A549 (cell line): ENCODE data around the gene NPR3.

Experiments
- CTCF ChIP-seq: fragments of >200 bp; sonication (Bioruptor Twin); formaldehyde crosslinking; IDR thresholded peaks from 3 replicates; pipeline ENCODE4 v1.5.1; 2016
- MAX ChIP-seq: IDR thresholded peaks from 2 replicates; pipeline ENCODE4 v1.6.1; 2012

GRCh38 chr5:32678472-32678871, 32.6 kb upstream of the NPR3 start:
- TF ChIP-seq CTCF (no peak), MAX (no peak)
